ENCODE results near the gene MTHFD1L. TPM values are rescaled to one million over a fixed set of nuclear protein-coding genes. Genes with fewer than 3 reads are reported as not detected.

Gene MTHFD1L
- total and polyA plus RNA-seq, 2 donors (not counting 3 experiments of a cell fraction or from before 2014, with no cell fraction given) = 40.2 to 120 TPM

- Histone ChIP-seq H3K9ac (replicated peaks; ENCODE audit: extremely low read depth, insufficient read depth, low read length) (no peak overlapping the region), H3K4me2 (ENCODE audit: insufficient read depth, low read length) (no peak overlapping the region), H3K36me3 (ENCODE audit: control insufficient read depth in 2 of 2, extremely low read depth in 1 of 2, insufficient read depth in 2 of 2, low read length in 2 of 2) (peaks cover 3 to 5% of the 10 kb centered on the region in 2 experiments), H3K9me3 (replicated peaks; ENCODE audit: control insufficient read depth, insufficient read depth, low read length) (no peaks in the 10 kb centered on the region), H3K9me1 (replicated peaks; ENCODE audit: control insufficient read depth, extremely low read depth, insufficient read depth, low read length) (no peaks in the 10 kb centered on the region), H3K79me2 (ENCODE audit: control insufficient read depth, insufficient read depth, low read length) (peaks cover 15% of the 10 kb centered on the region), H2AFZ (ENCODE audit: low read depth, low read length) (no peak overlapping the region), H4K20me1 (replicated peaks; ENCODE audit: control insufficient read depth, extremely low read depth, insufficient read depth, low read length) (no peaks in the 10 kb centered on the region), H3K4me1 (ENCODE audit: control insufficient read depth, extremely low read depth, insufficient read depth, low read length) (peaks cover 7% of the 10 kb centered on the region), H3K27me3 (ENCODE audit: control insufficient read depth in 2 of 2, insufficient read depth in 2 of 2, low read length in 2 of 2) (no peaks in the 10 kb centered on the region), H3K4me3 (replicated peaks in 1 of 3; ENCODE audit: insufficient read depth in 1 of 3, low read depth in 1 of 3, low read length in 3 of 3) (no peak overlapping the region), H3K27ac (ENCODE audit: insufficient read depth, low read depth, low read length) (no peak overlapping the region)
- ChIA-PET POLR2A (interaction anchor here (0.6 kb wide), 1 partner anchor 10 kb away, joined by 3 read pairs; no protein-coding TSS in a partner anchor), CTCF (interaction anchor here (1.0 to 1.3 kb wide), 2 partner anchors 81 to 425 kb away, joined by 3 to 4 read pairs; no protein-coding TSS in a partner anchor)
- no peak for DNase-seq (ENCODE audit: low read depth, low spot score)
- TF ChIP-seq EZH2 (IDR thresholded peaks at IDR 0.05; ENCODE audit: borderline replicate concordance, low read depth, low read length, severe bottlenecking) (no peak), JUN (IDR thresholded peaks at IDR 0.05; ENCODE audit: borderline replicate concordance, insufficient read depth, insufficient read length, low read depth) (no peak), MYC (IDR thresholded peaks at IDR 0.05; ENCODE audit: low read depth, low read length) (no peak), FOS (IDR thresholded peaks at IDR 0.05; ENCODE audit: borderline replicate concordance, insufficient read depth, low read length) (no peak)
- FAIRE-seq = no peak
- intact Hi-C loops (cut with micrococcal nuclease) = loop anchor here (10.0 kb wide), 1 partner anchor 576 kb away; no protein-coding TSS in a partner anchor
- no TSS peak for BruUV-seq (replicated peaks)
- dilution Hi-C loops (cut with MboI; ENCODE audit: extremely low pct_ligation_motif_present, low sequenced_read_pairs) = no loop called here
Measured at GRCh38 chr6:150898399-150899170, 33.1 kb downstream of the MTHFD1L start.

- FAIRE-seq (no peak), DNase-seq (ENCODE audit: low read depth, low spot score) (no peak)
- H3K4me1 ChIP-seq (ENCODE audit: control insufficient read depth, extremely low read depth, insufficient read depth, low read length) = peaks cover 7% of the 10 kb centered on the region
- no TSS peak for BruUV-seq (replicated peaks)
- H3K9me3 ChIP-seq (replicated peaks; ENCODE audit: control insufficient read depth, insufficient read depth, low read length) = no peaks in the 10 kb centered on the region
- ChIA-PET POLR2A (interaction anchor here (0.6 kb wide), 1 partner anchor 9 kb away, joined by 3 read pairs; no protein-coding TSS in a partner anchor), CTCF (interaction anchor here (1.0 to 1.3 kb wide), 2 partner anchors 82 to 425 kb away, joined by 3 to 4 read pairs; no protein-coding TSS in a partner anchor)
- H2AFZ ChIP-seq (ENCODE audit: low read depth, low read length) = no peak overlapping the region
- no peak for TF ChIP-seq MYC (IDR thresholded peaks at IDR 0.05; ENCODE audit: low read depth, low read length)
- no peak for TF ChIP-seq JUN (IDR thresholded peaks at IDR 0.05; ENCODE audit: borderline replicate concordance, insufficient read depth, insufficient read length, low read depth)
- TF ChIP-seq FOS (IDR thresholded peaks at IDR 0.05; ENCODE audit: borderline replicate concordance, insufficient read depth, low read length) = no peak
- TF ChIP-seq POLR2A (IDR thresholded peaks at IDR 0.05; ENCODE audit: low read depth, low read length) = no peak
- no peak for TF ChIP-seq GATA2 (IDR thresholded peaks at IDR 0.05; ENCODE audit: insufficient read depth, insufficient read length, low read depth, low read length)
- TF ChIP-seq EZH2 (IDR thresholded peaks at IDR 0.05; ENCODE audit: borderline replicate concordance, low read depth, low read length, severe bottlenecking) = no peak
- TF ChIP-seq MAX (IDR thresholded peaks at IDR 0.05; ENCODE audit: insufficient read depth, insufficient read length) = no peak
- no peak for TF ChIP-seq CTCF (IDR thresholded peaks at IDR 0.05; ENCODE audit: extremely low read depth in 1 of 2, insufficient read depth in 1 of 2, low read depth in 1 of 2, low read length in 2 of 2)
- no peak for TF ChIP-seq POLR2AphosphoS5 (IDR thresholded peaks at IDR 0.05; ENCODE audit: insufficient read depth, low read depth, low read length)
- peaks cover 3 to 4% of the 10 kb centered on the region in 2 experiments for H3K36me3 ChIP-seq (ENCODE audit: control insufficient read depth in 2 of 2, extremely low read depth in 1 of 2, insufficient read depth in 2 of 2, low read length in 2 of 2)
- dilution Hi-C loops (cut with MboI; ENCODE audit: extremely low pct_ligation_motif_present, low sequenced_read_pairs) = no loop called here
- no peaks in the 10 kb centered on the region for H3K27me3 ChIP-seq (ENCODE audit: control insufficient read depth in 2 of 2, insufficient read depth in 2 of 2, low read length in 2 of 2)
- H3K4me2 ChIP-seq (ENCODE audit: insufficient read depth, low read length) = no peak overlapping the region
- intact Hi-C loops (cut with micrococcal nuclease) = loop anchor here (10.0 kb wide), 1 partner anchor 576 kb away; no protein-coding TSS in a partner anchor
- no peaks in the 10 kb centered on the region for H4K20me1 ChIP-seq (replicated peaks; ENCODE audit: control insufficient read depth, extremely low read depth, insufficient read depth, low read length)
- no peak overlapping the region for H3K27ac ChIP-seq (ENCODE audit: insufficient read depth, low read depth, low read length)
- H3K9ac ChIP-seq (replicated peaks; ENCODE audit: extremely low read depth, insufficient read depth, low read length) = no peak overlapping the region
- no peak overlapping the region for H3K4me3 ChIP-seq (replicated peaks in 1 of 3; ENCODE audit: insufficient read depth in 1 of 3, low read depth in 1 of 3, low read length in 3 of 3)
- peaks cover 13% of the 10 kb centered on the region for H3K79me2 ChIP-seq (ENCODE audit: control insufficient read depth, insufficient read depth, low read length)
- H3K9me1 ChIP-seq (replicated peaks; ENCODE audit: control insufficient read depth, extremely low read depth, insufficient read depth, low read length) = no peaks in the 10 kb centered on the region
Measured at GRCh38 chr6:150899231-150899630, 33.7 kb downstream of the MTHFD1L start.
